ENCODE measurements around the gene ART4. TPM values are rescaled to one million over a fixed set of nuclear protein-coding genes. Genes with fewer than 3 reads are reported as not detected.

ART4 gene
- total RNA-seq, 1 donor from 2014 or later = not detected

DNA sequence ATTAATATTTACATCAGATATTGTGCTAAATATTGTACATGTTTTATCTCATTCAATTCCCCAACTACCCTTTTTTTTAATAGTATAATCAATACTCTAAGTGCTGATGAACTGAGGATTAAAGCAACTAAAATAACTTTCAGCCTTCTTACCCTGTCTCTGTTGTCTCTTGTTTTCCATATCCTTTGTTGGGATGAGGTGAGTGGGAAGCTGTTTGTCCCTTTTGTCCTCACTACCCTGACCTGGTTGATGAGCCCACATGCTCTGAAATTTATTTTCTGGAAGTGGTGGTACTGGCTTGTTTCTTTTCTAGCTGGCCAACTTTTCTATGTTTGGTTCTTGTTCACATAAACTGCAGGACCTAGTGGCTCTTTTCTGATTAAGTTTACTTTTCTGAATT lies 9.6 kb upstream of the ART4 start:
- CTCF ChIA-PET = interaction anchor here (0.9 to 1.2 kb wide), 2 partner anchors 8 to 143 kb away, joined by 3 read pairs; no protein-coding TSS in a partner anchor
- POLR2A ChIA-PET = interaction anchor here (0.7 kb wide), 1 partner anchor 92 kb away, joined by 6 read pairs; no protein-coding TSS in a partner anchor
- intact Hi-C loops (cut with micrococcal nuclease) = no loop called here

DNA sequence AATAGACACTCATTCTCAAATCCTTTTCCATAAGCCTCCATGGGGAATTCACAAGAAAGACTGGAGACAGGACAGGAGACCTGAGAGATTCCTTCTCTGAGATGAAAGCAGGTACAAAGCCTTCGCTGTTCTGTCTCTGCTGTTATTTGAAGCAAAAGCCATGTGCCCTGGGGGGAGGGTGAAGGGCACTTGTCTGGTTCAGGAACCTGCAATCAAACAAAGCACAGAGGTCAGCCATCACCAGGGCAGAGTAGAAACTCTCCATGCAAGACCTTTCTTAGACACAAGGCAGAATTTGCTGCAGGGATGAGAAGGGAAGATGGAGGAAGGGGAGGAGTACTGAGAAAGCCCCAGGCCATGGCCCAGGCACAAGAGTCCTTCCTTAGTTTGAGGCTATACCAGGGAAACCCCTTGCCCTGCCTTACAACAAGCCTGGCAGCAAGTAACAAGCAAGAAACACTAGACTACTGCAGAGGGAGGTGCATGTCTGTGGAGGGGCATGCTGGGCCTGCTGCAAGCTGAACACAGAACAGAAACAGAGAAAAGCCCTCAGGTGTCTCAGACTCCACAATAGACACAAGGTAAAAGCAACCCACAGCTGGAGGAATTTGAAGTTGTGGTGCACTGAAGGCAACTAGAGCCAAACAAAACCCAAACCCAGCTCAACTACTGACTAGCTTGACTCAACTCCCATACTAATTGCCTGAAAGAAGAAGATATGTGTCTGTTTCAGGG lies 7.8 kb upstream of the ART4 start:
- no peak overlapping the region for H3K27ac Mint-ChIP-seq
- intact Hi-C loops (cut with micrococcal nuclease) = no loop called here
- POLR2A ChIA-PET = no interaction called here
- no peaks in the 10 kb centered on the region for H3K27me3 Mint-ChIP-seq
- H3K4me3 Mint-ChIP-seq = no peak overlapping the region
- H3K36me3 Mint-ChIP-seq (ENCODE audit: low read depth) = no peaks in the 10 kb centered on the region
- H3K9me3 Mint-ChIP-seq = no peaks in the 10 kb centered on the region
- TF ChIP-seq, protein P1, sequence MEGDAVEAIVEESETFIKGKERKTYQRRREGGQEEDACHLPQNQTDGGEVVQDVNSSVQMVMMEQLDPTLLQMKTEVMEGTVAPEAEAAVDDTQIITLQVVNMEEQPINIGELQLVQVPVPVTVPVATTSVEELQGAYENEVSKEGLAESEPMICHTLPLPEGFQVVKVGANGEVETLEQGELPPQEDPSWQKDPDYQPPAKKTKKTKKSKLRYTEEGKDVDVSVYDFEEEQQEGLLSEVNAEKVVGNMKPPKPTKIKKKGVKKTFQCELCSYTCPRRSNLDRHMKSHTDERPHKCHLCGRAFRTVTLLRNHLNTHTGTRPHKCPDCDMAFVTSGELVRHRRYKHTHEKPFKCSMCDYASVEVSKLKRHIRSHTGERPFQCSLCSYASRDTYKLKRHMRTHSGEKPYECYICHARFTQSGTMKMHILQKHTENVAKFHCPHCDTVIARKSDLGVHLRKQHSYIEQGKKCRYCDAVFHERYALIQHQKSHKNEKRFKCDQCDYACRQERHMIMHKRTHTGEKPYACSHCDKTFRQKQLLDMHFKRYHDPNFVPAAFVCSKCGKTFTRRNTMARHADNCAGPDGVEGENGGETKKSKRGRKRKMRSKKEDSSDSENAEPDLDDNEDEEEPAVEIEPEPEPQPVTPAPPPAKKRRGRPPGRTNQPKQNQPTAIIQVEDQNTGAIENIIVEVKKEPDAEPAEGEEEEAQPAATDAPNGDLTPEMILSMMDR (IDR thresholded peaks at IDR 0.05) = no peak
- H3K4me1 Mint-ChIP-seq = peaks cover 16% of the 10 kb centered on the region
- DNase-seq = no peak
- CTCF ChIA-PET = interaction anchor here (1.2 kb wide), 1 partner anchor 72 kb away, joined by 3 read pairs; no protein-coding TSS in a partner anchor
- no peak for ATAC-seq (ENCODE audit: low read depth)

More for the DNA sequence above, 9.6 kb upstream of the ART4 start:
- DNase-seq = no peak
- Mint-ChIP-seq H3K9me3 (peaks cover 4% of the 10 kb centered on the region), H3K4me3 (no peak overlapping the region), H3K4me1 (peaks cover 22% of the 10 kb centered on the region), H3K27ac (no peak overlapping the region), H3K36me3 (ENCODE audit: low read depth) (no peaks in the 10 kb centered on the region), H3K27me3 (no peaks in the 10 kb centered on the region)
- TF ChIP-seq, protein P1 (IDR thresholded peaks at IDR 0.05) = no peak
- ATAC-seq (ENCODE audit: low read depth) = no peak

GRCh38 chr12:14849661-14850060 lies 6.3 kb upstream of the ART4 start:
- ATAC-seq (ENCODE audit: low read depth) = no peak
- Mint-ChIP-seq H3K36me3 (ENCODE audit: low read depth) (no peaks in the 10 kb centered on the region), H3K27me3 (no peaks in the 10 kb centered on the region), H3K27ac (no peak overlapping the region), H3K4me1 (peaks cover 13% of the 10 kb centered on the region), H3K9me3 (no peaks in the 10 kb centered on the region), H3K4me3 (no peak overlapping the region)
- intact Hi-C loops (cut with micrococcal nuclease) = loop anchor here (10.0 kb wide), 1 partner anchor 675 kb away; no protein-coding TSS in a partner anchor
- POLR2A ChIA-PET = interaction anchor here (1.3 kb wide), 1 partner anchor 145 kb away, joined by 3 read pairs; no protein-coding TSS in a partner anchor
- TF ChIP-seq, protein P1 (IDR thresholded peaks at IDR 0.05) = no peak
- no peak for DNase-seq
- CTCF ChIA-PET = interaction anchor here (0.9 to 7.0 kb wide), 2 partner anchors 111 to 145 kb away, joined by 3 to 139 read pairs; no protein-coding TSS in a partner anchor

GRCh38 chr12:14846876-14847580 lies 3.7 kb upstream of the ART4 start:
- Mint-ChIP-seq H3K36me3 (ENCODE audit: low read depth) (no peaks in the 10 kb centered on the region), H3K4me3 (no peak overlapping the region), H3K27ac (no peak overlapping the region), H3K27me3 (no peaks in the 10 kb centered on the region), H3K9me3 (no peaks in the 10 kb centered on the region), H3K4me1 (peaks cover 9% of the 10 kb centered on the region)
- TF ChIP-seq, protein P1 (IDR thresholded peaks at IDR 0.05) = no peak
- POLR2A ChIA-PET = interaction anchor here (0.8 to 1.1 kb wide), 3 partner anchors 105 to 374 kb away, joined by 3 to 4 read pairs (median 4); partner anchors contain the start of gene RERG
- intact Hi-C loops (cut with micrococcal nuclease) = loop anchor here (10.0 kb wide), 1 partner anchor 678 kb away; no protein-coding TSS in a partner anchor
- CTCF ChIA-PET = interaction anchor here (0.6 to 7.0 kb wide), 7 partner anchors 8 to 376 kb away, joined by 3 to 139 read pairs (median 5); partner anchors contain the start of genes ERP27 and RERG
- DNase-seq (no peak), ATAC-seq (ENCODE audit: low read depth) (no peak)
